Stomach (tissue), 4 donors: Measurements from ENCODE around the gene NDUFA7.

Experiments used
- CTCF ChIP-seq, 7 experiments: fragments of 450-650 bp in 4 of 7; fragments of 200-600 bp in 3 of 7; sonication (generic) in 3 of 7; IDR thresholded peaks; one replicate each; pipeline ENCODE4 v1.5.1; 2016 to 2019; ENCODE audit warnings: antibody characterized with exemption in 7 of 7, control low read depth in 2 of 7, mild to moderate bottlenecking in 1 of 7
- POLR2A ChIP-seq, 4 donors: fragments of 450-650 bp; IDR thresholded peaks; one replicate each; pipeline ENCODE4 v1.6.1; 2016; ENCODE audit warnings: antibody characterized with exemption in 4 of 4, control low read depth in 2 of 4, mild to moderate bottlenecking in 1 of 4, moderate library complexity in 1 of 4
- POLR2AphosphoS5 ChIP-seq, 3 donors: sonication (generic); formaldehyde crosslinking; IDR thresholded peaks; one replicate each; pipeline ENCODE4 v1.6.1; 2016; ENCODE audit warnings: antibody characterized with exemption in 3 of 3

- TF ChIP-seq CTCF (IDR thresholded peaks at IDR 0.05), result no peak
- no peak for TF ChIP-seq POLR2A (IDR thresholded peaks at IDR 0.05)
- no peak for TF ChIP-seq POLR2AphosphoS5 (IDR thresholded peaks at IDR 0.05)
Observed at GRCh38 chr19:8325454-8325853, 4.3 kb upstream of the NDUFA7 start.
